ENCODE data around the gene PRAMEF13.
"Not testable (repeated sequence)": the region's sequence is repeated elsewhere in the genome, so short reads cannot be mapped to it uniquely, and the experiment has no call there.

Gene PRAMEF13

GRCh38 chr1:13171548-13171947 is 29.7 kb downstream of the PRAMEF13 start, which contains the start of gene PRAMEF9:
Gene PRAMEF9 (plus strand): TSS chr1:13171848. CDS start chr1:13175281, 3,433 bp downstream.
- not testable (repeated sequence) for DNase-seq (ENCODE audit: low read depth)

GRCh38 chr1:13165531-13165930 is 35.7 kb downstream of the PRAMEF13 start, which contains the start of gene HNRNPCL4:
Gene HNRNPCL4 (minus strand): TSS chr1:13165631. CDS start chr1:13165467, 164 bp downstream.
- not testable (repeated sequence) for DNase-seq (ENCODE audit: low read depth)

GRCh38 chr1:13155909-13156308 is 45.3 kb downstream of the PRAMEF13 start, which contains the start of gene PRAMEF26:
Gene PRAMEF26 (minus strand): TSS chr1:13156009. CDS start chr1:13153095, 2,914 bp downstream.
- not testable (repeated sequence) for DNase-seq (ENCODE audit: low read depth)
